IPS-NIHi7 (cell line): Measurements from ENCODE around the gene C1orf210.
A peak's percentile ranks its signal among the peaks of the same experiment; 100 is the strongest.

Experiments
- DNase-seq: peaks from one replicate; pipeline ENCODE4 v3.0.0; 2012; ENCODE audit warnings: mixed read lengths; ENCODE audit errors: extremely low spot score

C1orf210 gene

GRCh38 chr1:43250351-43250761, 35.0 kb downstream of the C1orf210 start:
- no peak for DNase-seq

- no peak for DNase-seq
These were observed 38.0 kb downstream of the C1orf210 start for GRCh38 chr1:43247256-43247921.

- DNase-seq = no peak
These were observed 38.7 kb downstream of the C1orf210 start for GRCh38 chr1:43246466-43247213.

DNA sequence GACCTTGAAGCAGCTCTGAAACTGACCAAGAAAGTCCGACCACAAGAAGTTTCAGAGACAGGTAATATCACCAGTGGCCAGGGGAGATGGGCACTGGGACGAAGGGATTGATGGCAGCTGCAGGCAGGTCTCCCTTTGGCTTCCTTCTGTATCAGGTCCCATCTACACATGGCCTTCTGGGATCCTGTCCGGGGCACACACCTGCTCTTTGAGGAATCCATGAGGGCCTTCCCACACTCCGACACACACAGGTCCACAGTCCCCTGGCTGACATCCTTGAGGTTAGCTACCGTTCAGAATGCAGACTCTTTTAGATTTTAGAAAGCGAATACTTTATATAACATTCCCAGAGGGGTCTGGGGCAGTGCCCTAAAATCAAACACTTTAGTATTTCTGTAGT, 42.1 kb downstream of the C1orf210 start:
- DNase-seq = no peak

- no peak for DNase-seq
These were observed 44.0 kb downstream of the C1orf210 start for GRCh38 chr1:43241413-43241836.

GRCh38 chr1:43239484-43239883, 45.9 kb downstream of the C1orf210 start:
- no peak for DNase-seq

DNA sequence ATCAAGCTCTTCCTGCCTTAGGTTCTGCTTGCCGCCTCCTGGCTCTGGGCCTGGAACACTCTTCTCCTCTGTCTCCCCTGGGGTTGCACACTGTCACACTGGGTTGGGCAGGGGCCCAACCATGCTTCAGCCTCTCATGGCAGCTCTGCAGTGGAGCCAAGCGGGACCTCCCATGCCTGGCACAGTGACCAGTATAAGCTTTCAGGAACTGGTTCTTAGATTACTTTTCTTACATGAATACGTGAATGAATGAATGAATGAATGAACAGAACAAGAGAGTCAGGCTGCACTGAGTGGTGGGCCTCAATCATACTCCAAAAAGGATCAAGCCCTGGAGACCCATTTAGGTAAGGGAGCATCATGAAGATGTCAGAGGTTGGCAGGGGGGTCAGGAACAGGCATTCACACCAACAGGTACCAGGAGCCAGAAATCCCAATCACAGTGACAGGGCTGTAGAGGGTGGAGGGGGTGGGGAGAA, 46.4 kb downstream of the C1orf210 start:
- no peak for DNase-seq

- peak; percentile 91 for DNase-seq
These were observed 47.3 kb downstream of the C1orf210 start for GRCh38 chr1:43238085-43238484.

DNA sequence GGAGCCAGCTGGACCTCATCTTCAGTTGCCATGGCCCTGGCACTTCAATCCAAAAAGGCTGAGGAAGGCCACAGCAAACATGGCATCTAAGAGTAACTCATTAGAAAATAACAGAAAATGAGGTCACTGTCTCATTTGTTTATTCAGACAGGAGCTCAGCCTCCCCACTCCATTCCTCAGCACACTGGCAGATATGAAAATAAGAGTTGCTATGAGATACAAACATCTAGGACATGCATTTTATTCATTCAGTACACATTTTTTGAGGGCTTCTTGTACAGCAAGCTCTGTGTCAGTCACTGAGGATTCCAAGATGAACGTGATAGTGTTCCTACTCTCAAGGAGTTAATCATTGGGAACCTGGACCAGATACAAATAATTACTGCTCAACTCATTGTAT, 48.3 kb downstream of the C1orf210 start:
- DNase-seq = no peak

GRCh38 chr1:43235451-43236121, 49.8 kb downstream of the C1orf210 start:
- DNase-seq = no peak

DNA sequence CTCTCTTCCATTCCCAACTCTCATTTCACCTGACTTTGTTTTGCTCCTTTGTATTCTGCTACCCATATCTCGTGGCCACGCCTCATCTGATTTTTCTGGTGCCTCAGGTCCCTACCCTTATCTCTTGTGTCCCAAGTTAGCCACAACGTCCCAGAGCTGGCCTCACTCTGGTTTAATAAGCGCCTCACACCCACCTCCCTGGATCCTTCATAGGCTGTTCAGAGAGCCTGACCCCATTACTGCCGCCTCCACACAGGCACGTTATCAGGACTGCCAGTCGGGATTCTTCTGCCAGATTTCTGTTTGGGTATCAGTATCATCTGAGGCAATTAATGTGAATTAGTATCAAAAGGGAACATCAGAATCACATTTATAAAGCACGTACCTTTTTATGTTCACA, 50.3 kb downstream of the C1orf210 start:
- DNase-seq = no peak

DNA sequence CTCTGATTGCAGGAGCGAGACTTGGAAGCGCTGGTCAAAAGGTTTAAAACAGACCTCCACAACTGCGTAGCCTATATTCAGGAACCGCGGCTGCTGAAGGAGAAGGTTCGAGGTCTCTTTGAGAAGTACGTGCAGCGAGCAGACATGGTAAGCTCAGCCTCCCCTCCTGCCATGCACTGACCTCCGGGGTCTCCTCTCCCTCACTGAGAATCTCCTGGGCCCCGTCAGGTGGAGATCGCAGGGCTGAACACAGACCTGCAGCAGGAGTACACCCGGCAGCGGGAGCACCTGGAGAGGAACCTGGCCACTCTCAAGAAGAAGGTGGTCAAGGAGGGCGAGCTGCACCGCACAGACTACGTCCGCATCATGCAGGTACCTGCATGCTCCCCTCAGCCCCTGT, 51.1 kb downstream of the C1orf210 start:
- no peak for DNase-seq

DNA sequence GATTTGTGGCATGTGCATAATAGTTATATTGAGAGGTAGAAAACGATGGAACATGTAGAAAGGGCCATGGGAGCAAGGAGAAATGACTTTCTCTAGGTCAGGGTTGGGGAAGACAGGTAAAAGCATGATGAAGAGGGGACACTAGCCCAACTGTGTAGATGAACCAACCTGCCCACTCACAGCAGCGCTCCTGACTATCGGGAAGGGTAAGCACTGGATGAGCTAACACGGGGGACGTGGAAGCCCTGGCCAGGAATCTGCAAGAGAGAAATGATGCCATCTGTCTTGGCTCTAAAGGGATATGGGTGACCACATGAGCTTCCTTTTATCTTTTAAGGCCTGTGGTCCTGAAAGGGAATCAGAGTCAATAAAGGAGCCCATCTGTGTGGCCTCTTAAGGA, 51.8 kb downstream of the C1orf210 start:
- no peak for DNase-seq

- no peak for DNase-seq
These were observed 52.9 kb downstream of the C1orf210 start for GRCh38 chr1:43232482-43232881.

- no peak for DNase-seq
These were observed 53.3 kb downstream of the C1orf210 start for GRCh38 chr1:43232074-43232473.
